SK-N-SH treated with all-trans-retinoic acid at 6 μM for 48 hours (cell line): ENCODE measurements around the gene MOGAT3.
A peak's percentile ranks its signal among the peaks of the same experiment; 100 is the strongest.

ENCODE experiments used
- ATAC-seq: fragments of 200-7000 bp; cut with Tn5 transposase; 3 replicates; pipeline ENCODE4 v1.9.1; 2020; ENCODE audit warnings: mild to moderate bottlenecking, moderate library complexity
- ARNTL ChIP-seq: fragments of 450-650 bp; formaldehyde crosslinking; IDR thresholded peaks from 2 replicates; pipeline ENCODE4 v1.5.0; 2020; ENCODE audit warnings: low read depth, mild to moderate bottlenecking, moderate library complexity, borderline replicate concordance
- BACH2 ChIP-seq: fragments of 250-450 bp; sonication (Bioruptor Pico); IDR thresholded peaks from 2 replicates; pipeline ENCODE4 v1.9.0; 2021; ENCODE audit warnings: mild to moderate bottlenecking, borderline replicate concordance
- CSRNP3 ChIP-seq: fragments of 250-450 bp; sonication (Bioruptor Pico); IDR thresholded peaks from 2 replicates; pipeline ENCODE4 v1.5.1; 2021; ENCODE audit warnings: mild to moderate bottlenecking, moderate library complexity
- ESRRG ChIP-seq: fragments of 250-450 bp; sonication (Bioruptor Pico); IDR thresholded peaks from 2 replicates; pipeline ENCODE4 v1.6.1; 2021; ENCODE audit warnings: mild to moderate bottlenecking
- GLIS3 ChIP-seq: fragments of 250-450 bp; sonication (Bioruptor Pico); IDR thresholded peaks from 2 replicates; pipeline ENCODE4 v1.5.0; 2020; ENCODE audit warnings: mild to moderate bottlenecking, moderate library complexity
- PATZ1 ChIP-seq: fragments of 250-450 bp; sonication (Bioruptor Pico); IDR thresholded peaks from 2 replicates; pipeline ENCODE4 v1.8.0; 2020; ENCODE audit warnings: mild to moderate bottlenecking, moderate library complexity, borderline replicate concordance
- POU6F1 ChIP-seq: fragments of 250-450 bp; sonication (Bioruptor Pico); IDR thresholded peaks from 2 replicates; pipeline ENCODE4 v1.8.0; 2021; ENCODE audit warnings: low read depth, mild to moderate bottlenecking, moderate library complexity, borderline replicate concordance
- PPARA ChIP-seq: fragments of 250-450 bp; sonication (Bioruptor Pico); IDR thresholded peaks from 2 replicates; pipeline ENCODE4 v1.5.0; 2020; ENCODE audit warnings: mild to moderate bottlenecking, borderline replicate concordance
- RARB ChIP-seq: fragments of 250-450 bp; sonication (Bioruptor Pico); IDR thresholded peaks from 2 replicates; pipeline ENCODE4 v1.8.0; 2021; ENCODE audit warnings: mild to moderate bottlenecking, moderate library complexity
- SNAI2 ChIP-seq: fragments of 250-450 bp; sonication (Bioruptor Pico); IDR thresholded peaks from 2 replicates; pipeline ENCODE4 v1.5.0; 2020; ENCODE audit warnings: mild to moderate bottlenecking, moderate library complexity
- TCF4 ChIP-seq: fragments of 250-450 bp; sonication (Bioruptor Pico); IDR thresholded peaks from 2 replicates; pipeline ENCODE4 v1.8.0; 2021; ENCODE audit warnings: mild to moderate bottlenecking, moderate library complexity, borderline replicate concordance
- TOX ChIP-seq: fragments of 250-450 bp; sonication (Bioruptor Pico); IDR thresholded peaks from 2 replicates; pipeline ENCODE4 v1.8.0; 2021; ENCODE audit warnings: mild to moderate bottlenecking, moderate library complexity, borderline replicate concordance
- TSHZ2 ChIP-seq: fragments of 250-450 bp; sonication (Bioruptor Pico); IDR thresholded peaks from 2 replicates; pipeline ENCODE4 v1.5.0; 2020; ENCODE audit warnings: mild to moderate bottlenecking, moderate library complexity
- ZFP3 ChIP-seq: fragments of 250-450 bp; sonication (Bioruptor Pico); IDR thresholded peaks from 2 replicates; pipeline ENCODE4 v1.5.0; 2020; ENCODE audit warnings: mild to moderate bottlenecking, moderate library complexity
- ZNF565 ChIP-seq: fragments of 450-650 bp; formaldehyde crosslinking; conservative IDR thresholded peaks from 2 replicates; pipeline ENCODE4 v1.5.0; 2020; ENCODE audit warnings: low read depth, mild to moderate bottlenecking, moderate library complexity
- ZNF70 ChIP-seq: fragments of 450-650 bp; formaldehyde crosslinking; IDR thresholded peaks from 2 replicates; pipeline ENCODE4 v1.5.0; 2020; ENCODE audit warnings: mild to moderate bottlenecking, moderate library complexity
- ZNF8 ChIP-seq: fragments of 450-650 bp; formaldehyde crosslinking; IDR thresholded peaks from 2 replicates; pipeline ENCODE4 v1.5.0; 2020; ENCODE audit warnings: mild to moderate bottlenecking, moderate library complexity

MOGAT3 gene

GRCh38 chr7:101200862-101201599 is at the start of gene MOGAT3:
MOGAT3 (minus strand) TSS chr7:101201036; CDS start chr7:101200854, 182 bp downstream.
- no peak for ATAC-seq
- TF ChIP-seq ZFP3 (CRISPR knock-in tag), result no peak
- no peak for TF ChIP-seq BACH2 (CRISPR knock-in tag)
- TF ChIP-seq ZNF8 (CRISPR knock-in tag), result no peak
- TF ChIP-seq PATZ1, result no peak
- TF ChIP-seq RARB (CRISPR knock-in tag), result no peak

- no peak for TF ChIP-seq BACH2 (CRISPR knock-in tag)
- TF ChIP-seq PATZ1, result no peak
- no peak for TF ChIP-seq SNAI2 (CRISPR knock-in tag)
- TF ChIP-seq POU6F1, result no peak
- TF ChIP-seq TOX, result no peak
- TF ChIP-seq ZNF8 (CRISPR knock-in tag), result no peak
- TF ChIP-seq ZNF565 (CRISPR knock-in tag), result no peak
- TF ChIP-seq ZFP3 (CRISPR knock-in tag), result no peak
- TF ChIP-seq, all 23 proteins: peak for 0
These were observed 49.5 kb upstream of the MOGAT3 start for GRCh38 chr7:101250324-101250723.

GRCh38 chr7:101248276-101248675 is 47.4 kb upstream of the MOGAT3 start:
- TF ChIP-seq ZNF70 (CRISPR knock-in tag), result no peak
- no peak for TF ChIP-seq ZFP3 (CRISPR knock-in tag)
- no peak for TF ChIP-seq GLIS3 (CRISPR knock-in tag)
- TF ChIP-seq SNAI2 (CRISPR knock-in tag), result no peak
- TF ChIP-seq TCF4 (CRISPR knock-in tag), result no peak
- no peak for TF ChIP-seq RARB (CRISPR knock-in tag)
- TF ChIP-seq ZNF8 (CRISPR knock-in tag), result no peak
- no peak for TF ChIP-seq POU6F1
- ATAC-seq, result no peak

More at GRCh38 chr7:101250324-101250723, 49.5 kb upstream of the MOGAT3 start:
- ATAC-seq, result no peak

GRCh38 chr7:101245147-101245668 is 44.4 kb upstream of the MOGAT3 start:
- no peak for TF ChIP-seq ESRRG
- TF ChIP-seq ZFP3 (CRISPR knock-in tag), result peak; percentile 69; the same call in 1 of the 2 replicates
- TF ChIP-seq, all 23 proteins: peak for 1
- ATAC-seq, result no peak; the same call in 1 of the 3 replicates

- ATAC-seq, result peak; percentile 98
- TF ChIP-seq ARNTL (CRISPR knock-in tag), result no peak
- TF ChIP-seq ESRRG, result 0 out of 2 replicates have a peak, but pooled peaks have one; percentile 76
- TF ChIP-seq ZNF565 (CRISPR knock-in tag), result no peak
- no peak for TF ChIP-seq ZNF8 (CRISPR knock-in tag)
- TF ChIP-seq ZFP3 (CRISPR knock-in tag), result 0 out of 2 replicates have a peak, but pooled peaks have one; percentile 4
- no peak; the same call in 1 of the 2 replicates for TF ChIP-seq RARB (CRISPR knock-in tag)
- TF ChIP-seq CSRNP3, result no peak
- TF ChIP-seq PPARA (CRISPR knock-in tag), result no peak
- TF ChIP-seq TSHZ2 (CRISPR knock-in tag), result peak; percentile 29; the same call in 1 of the 2 replicates
- TF ChIP-seq TCF4 (CRISPR knock-in tag), result no peak
- TF ChIP-seq ZNF70 (CRISPR knock-in tag), result 0 out of 2 replicates have a peak, but pooled peaks have one; percentile 21
These were observed 43.7 kb upstream of the MOGAT3 start, which contains the start of gene FIS1 for GRCh38 chr7:101244375-101245146. FIS1 (minus strand) TSS chr7:101245081; CDS start chr7:101245004, 77 bp downstream.
